CD14-positive monocyte (primary cell): Measurements from ENCODE around the gene RDX. TPM values are rescaled to one million over a fixed set of nuclear protein-coding genes. Genes with fewer than 3 reads are reported as not detected.

Experiments used
- DNase-seq, 3 donors: peaks; one replicate each; pipeline ENCODE4 v3.0.0-alpha.2; 2011 to 2022
- H2AFZ ChIP-seq: 2 replicates; pipeline ENCODE4 v1.6.0; 2012; ENCODE audit warnings: mild to moderate bottlenecking, low read depth, low read length, inconsistent platforms; ENCODE audit not compliant: insufficient read depth, poor library complexity, severe bottlenecking
- H3K27ac ChIP-seq, 2 donors: 1 replicate in 1 of 2; 2 replicates in 1 of 2; pipeline ENCODE4 v1.5.1; 2012 to 2013; ENCODE audit warnings: low read length in 2 of 2, control low read depth in 1 of 2, inconsistent platforms in 1 of 2, low read depth in 1 of 2, mild to moderate bottlenecking in 1 of 2
- H3K27me3 ChIP-seq, 2 donors: one replicate each; pipeline versions ENCODE4 v1.6.0 to v1.6.1; 2011 to 2013; ENCODE audit warnings: low read length in 2 of 2; ENCODE audit not compliant: control insufficient read depth in 2 of 2, insufficient read depth in 2 of 2
- H3K36me3 ChIP-seq, 2 donors: replicated peaks in 1 of 2; 1 replicate in 1 of 2; 2 replicates in 1 of 2; pipeline versions ENCODE4 v1.5.1 to v1.6.1; 2012 to 2013; ENCODE audit warnings: low read length in 2 of 2, control low read depth in 1 of 2, inconsistent platforms in 1 of 2, mild to moderate bottlenecking in 1 of 2; ENCODE audit not compliant: insufficient read depth in 2 of 2, control insufficient read depth in 1 of 2
- H3K4me1 ChIP-seq, 2 donors: 1 replicate in 1 of 2; 2 replicates in 1 of 2; pipeline versions ENCODE4 v1.5.1 to v1.6.1; 2012 to 2013; ENCODE audit warnings: low read length in 2 of 2, control low read depth in 1 of 2, inconsistent platforms in 1 of 2, mild to moderate bottlenecking in 1 of 2, moderate library complexity in 1 of 2; ENCODE audit not compliant: insufficient read depth in 2 of 2, control insufficient read depth in 1 of 2
- H3K4me2 ChIP-seq: replicated peaks from 2 replicates; pipeline ENCODE3; 2012; ENCODE audit warnings: low read length, moderate library complexity, mild to moderate bottlenecking; ENCODE audit not compliant: poor library complexity, severe bottlenecking; ENCODE audit errors: extremely low read depth
- H3K4me3 ChIP-seq, 3 experiments: fragments of 200-600 bp in 1 of 3; sonication (generic) in 1 of 3; replicated peaks in 1 of 3; 1 replicate in 2 of 3; 2 replicates in 1 of 3; pipeline ENCODE4 v1.5.1; 2011 to 2013; ENCODE audit warnings: low read length in 3 of 3, mild to moderate bottlenecking in 3 of 3, control low read depth in 2 of 3, low read depth in 2 of 3, inconsistent platforms in 1 of 3, moderate library complexity in 1 of 3
- H3K79me2 ChIP-seq: 2 replicates; pipeline ENCODE4 v1.6.0; 2012; ENCODE audit warnings: mild to moderate bottlenecking, control low read depth, inconsistent platforms, low read length, moderate library complexity; ENCODE audit not compliant: insufficient read depth
- H3K9ac ChIP-seq: 2 replicates; pipeline ENCODE4 v1.6.0; 2017; ENCODE audit warnings: low read length, mild to moderate bottlenecking; ENCODE audit not compliant: insufficient read depth, poor library complexity, severe bottlenecking
- H3K9me3 ChIP-seq, 2 donors: replicated peaks in 1 of 2; 1 replicate in 1 of 2; 2 replicates in 1 of 2; pipeline versions ENCODE4 v1.5.1 to v1.6.1; 2012 to 2013; ENCODE audit warnings: low read length in 2 of 2, control low read depth in 1 of 2; ENCODE audit not compliant: control insufficient read depth in 1 of 2, insufficient read depth in 1 of 2
- H4K20me1 ChIP-seq: 2 replicates; pipeline ENCODE4 v1.6.0; 2012; ENCODE audit warnings: mild to moderate bottlenecking, low read length, control low read depth, moderate library complexity; ENCODE audit not compliant: insufficient read depth
- H3K27ac Mint-ChIP-seq, 7 donors: one replicate each; pipeline ENCODE4 v1.8.0; 2020; ENCODE audit warnings: mild to moderate bottlenecking in 7 of 7, mixed read lengths in 7 of 7, moderate library complexity in 6 of 7, inconsistent platforms in 2 of 7
- H3K27me3 Mint-ChIP-seq, 3 donors: one replicate each; pipeline ENCODE4 v1.8.0; 2021 to 2022; ENCODE audit warnings: low read depth in 3 of 3, mild to moderate bottlenecking in 3 of 3, mixed read lengths in 3 of 3, moderate library complexity in 3 of 3, inconsistent platforms in 1 of 3
- H3K36me3 Mint-ChIP-seq, 2 donors: one replicate each; pipeline ENCODE4 v1.8.0; 2020; ENCODE audit warnings: mixed read lengths in 2 of 2, inconsistent platforms in 1 of 2, mild to moderate bottlenecking in 1 of 2
- H3K4me1 Mint-ChIP-seq: one replicate; pipeline ENCODE4 v1.8.0; 2020; ENCODE audit warnings: mild to moderate bottlenecking, mixed read lengths
- H3K4me3 Mint-ChIP-seq, 2 donors: one replicate each; pipeline ENCODE4 v1.8.0; 2020; ENCODE audit warnings: mild to moderate bottlenecking in 2 of 2, mixed read lengths in 2 of 2, moderate library complexity in 1 of 2
- H3K9me3 Mint-ChIP-seq, 7 donors: one replicate each; pipeline ENCODE4 v1.8.0; 2020 to 2022; ENCODE audit warnings: mixed read lengths in 7 of 7, mild to moderate bottlenecking in 6 of 7, moderate library complexity in 6 of 7, inconsistent platforms in 2 of 7
- WGBS: methylation state at CpG from one replicate; pipeline ENCODE4 v1.1.5; 2013; ENCODE audit warnings: missing lambda C conversion rate; ENCODE audit not compliant: insufficient coverage; 5-methylcytosine and 5-hydroxymethylcytosine counted together
- intact Hi-C, 2 donors: fragments of 100-400 bp; cut with micrococcal nuclease; formaldehyde crosslinking; loops; one replicate each; pipeline versions ENCODE4 v1.15.0 to v1.15.1; 2023
- polyA plus RNA-seq, 3 donors: library from polyadenylated mRNA; depleted of rRNA in 1 of 3; unstranded in 2 of 3; stranded (reverse) in 1 of 3; fragments of 300-500 nt in 2 of 3; fragments of >200 nt in 1 of 3; fragmentation: Illumina TruSeq in 2 of 3; gene quantifications; 1 replicate in 2 of 3; 2 replicates in 1 of 3; pipeline ENCODE4 v1.2.3, GENCODE V29; 2012 to 2021
- TF ChIP-seq, protein P1 (sequence below): fragments of 200-600 bp; IDR thresholded peaks from one replicate; pipeline ENCODE4 v1.8.0; 2022; ENCODE audit warnings: antibody characterized with exemption, mild to moderate bottlenecking

RDX gene
- polyA plus RNA-seq, 3 donors = 11.9 to 22.0 (median 20.9) TPM

DNA sequence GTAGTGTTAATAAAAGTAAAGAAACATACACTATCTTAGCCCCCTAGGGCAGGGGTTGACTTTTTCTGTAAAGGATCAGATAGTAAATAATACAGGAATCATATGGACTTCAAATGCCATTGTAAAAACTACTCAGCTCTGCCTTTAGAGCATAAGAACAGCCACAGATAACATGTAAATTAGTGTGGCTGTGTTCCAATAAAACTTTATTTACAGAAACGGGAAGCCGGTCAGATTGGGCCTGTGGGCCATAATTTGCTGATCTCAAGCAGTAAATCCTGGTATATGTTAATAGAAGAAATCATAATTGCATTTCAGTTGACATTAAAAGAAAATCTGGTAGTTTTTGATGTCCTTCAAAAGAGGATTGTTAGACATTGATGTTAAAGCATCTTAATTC is 126.7 kb downstream of the RDX start:
- peaks cover 7% of the 10 kb centered on the region in 2 donors for H3K4me1 ChIP-seq
- H3K27ac ChIP-seq = no peak overlapping the region
- Mint-ChIP-seq H3K4me1 (peaks cover 8% of the 10 kb centered on the region), H3K4me3 (no peak overlapping the region), H3K9me3 (no peaks in the 10 kb centered on the region), H3K36me3 (peaks cover 10 to 16% of the 10 kb centered on the region in 2 donors), H3K27me3 (peaks cover 1 to 3% (median 2%) of the 10 kb centered on the region in 3 donors), H3K27ac (no peak overlapping the region)
- 100% methylated on average over 1 of the region's 2 CpGs for WGBS
- H2AFZ ChIP-seq = no peak overlapping the region
- H3K4me3 ChIP-seq = no peak overlapping the region
- DNase-seq = no peak
- no peak overlapping the region for H3K4me2 ChIP-seq
- H4K20me1 ChIP-seq = no peaks in the 10 kb centered on the region
- TF ChIP-seq, protein P1, sequence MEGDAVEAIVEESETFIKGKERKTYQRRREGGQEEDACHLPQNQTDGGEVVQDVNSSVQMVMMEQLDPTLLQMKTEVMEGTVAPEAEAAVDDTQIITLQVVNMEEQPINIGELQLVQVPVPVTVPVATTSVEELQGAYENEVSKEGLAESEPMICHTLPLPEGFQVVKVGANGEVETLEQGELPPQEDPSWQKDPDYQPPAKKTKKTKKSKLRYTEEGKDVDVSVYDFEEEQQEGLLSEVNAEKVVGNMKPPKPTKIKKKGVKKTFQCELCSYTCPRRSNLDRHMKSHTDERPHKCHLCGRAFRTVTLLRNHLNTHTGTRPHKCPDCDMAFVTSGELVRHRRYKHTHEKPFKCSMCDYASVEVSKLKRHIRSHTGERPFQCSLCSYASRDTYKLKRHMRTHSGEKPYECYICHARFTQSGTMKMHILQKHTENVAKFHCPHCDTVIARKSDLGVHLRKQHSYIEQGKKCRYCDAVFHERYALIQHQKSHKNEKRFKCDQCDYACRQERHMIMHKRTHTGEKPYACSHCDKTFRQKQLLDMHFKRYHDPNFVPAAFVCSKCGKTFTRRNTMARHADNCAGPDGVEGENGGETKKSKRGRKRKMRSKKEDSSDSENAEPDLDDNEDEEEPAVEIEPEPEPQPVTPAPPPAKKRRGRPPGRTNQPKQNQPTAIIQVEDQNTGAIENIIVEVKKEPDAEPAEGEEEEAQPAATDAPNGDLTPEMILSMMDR = no peak
- no peaks in the 10 kb centered on the region for H3K9me3 ChIP-seq
- no peaks in the 10 kb centered on the region for H3K79me2 ChIP-seq
- H3K9ac ChIP-seq = no peak overlapping the region
- peaks cover 13 to 23% of the 10 kb centered on the region in 2 donors for H3K36me3 ChIP-seq
- intact Hi-C loops = no loop called here
- no peaks in the 10 kb centered on the region for H3K27me3 ChIP-seq

DNA sequence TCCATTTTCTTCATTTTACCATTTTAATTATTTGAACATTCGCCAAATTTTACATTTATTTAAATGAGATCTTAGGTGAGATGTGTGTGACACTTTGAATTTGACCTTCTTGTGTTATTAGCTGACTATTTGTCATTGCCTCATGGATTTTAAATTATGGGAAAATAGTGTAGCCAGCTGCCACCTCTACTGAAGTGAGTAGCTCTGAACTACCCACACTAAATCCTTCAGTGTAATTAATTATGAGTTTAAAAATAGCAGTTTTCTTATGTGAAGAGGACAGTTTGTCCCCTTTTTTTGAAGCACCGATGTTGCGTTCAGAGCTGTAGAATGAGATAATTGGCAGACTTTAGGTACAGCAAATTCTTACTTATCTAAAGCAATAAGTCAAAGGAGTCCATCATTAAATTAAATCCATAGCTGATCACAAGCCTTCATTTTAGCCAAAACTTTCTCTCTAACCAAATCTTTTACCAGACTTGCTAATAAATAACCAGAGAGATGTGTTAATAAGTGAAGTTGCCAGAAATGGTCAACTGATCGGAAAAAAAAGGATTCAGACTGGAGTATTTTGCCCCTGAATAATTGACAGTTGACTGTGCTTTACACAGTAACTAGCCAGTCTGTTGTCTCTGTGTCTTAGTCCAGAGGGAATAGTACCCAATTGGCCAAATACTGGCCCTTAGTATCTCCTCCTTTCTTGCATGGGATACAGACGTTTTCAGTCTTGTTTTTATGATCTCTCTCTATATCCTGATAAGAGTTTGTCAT is 128.2 kb downstream of the RDX start:
- no peaks in the 10 kb centered on the region for H4K20me1 ChIP-seq
- TF ChIP-seq, protein P1 = no peak
- no peak overlapping the region for H3K9ac ChIP-seq
- no peaks in the 10 kb centered on the region for H3K9me3 ChIP-seq
- 100% methylated on average over 1 of the region's 5 CpGs for WGBS
- DNase-seq = no peak
- no peaks in the 10 kb centered on the region for H3K4me1 Mint-ChIP-seq
- intact Hi-C loops = no loop called here
- H3K27me3 Mint-ChIP-seq = peaks cover 0 to 1% (median 0%) of the 10 kb centered on the region in 3 donors
- H3K4me3 ChIP-seq = no peak overlapping the region
- H3K36me3 ChIP-seq = peaks cover 26 to 38% of the 10 kb centered on the region in 2 donors
- no peaks in the 10 kb centered on the region for H3K27me3 ChIP-seq
- no peaks in the 10 kb centered on the region for H3K4me1 ChIP-seq
- H3K27ac ChIP-seq = no peak overlapping the region
- no peak overlapping the region for H3K4me2 ChIP-seq
- H2AFZ ChIP-seq = no peak overlapping the region
- no peaks in the 10 kb centered on the region for H3K9me3 Mint-ChIP-seq
- no peak overlapping the region for H3K4me3 Mint-ChIP-seq
- H3K79me2 ChIP-seq = no peaks in the 10 kb centered on the region
- no peak overlapping the region for H3K27ac Mint-ChIP-seq
- H3K36me3 Mint-ChIP-seq = peaks cover 18 to 29% of the 10 kb centered on the region in 2 donors
